ENCODE measurements around the gene TAMALIN. TPM values are rescaled to one million over a fixed set of nuclear protein-coding genes. Genes with fewer than 3 reads are reported as not detected.

TAMALIN gene
- total and polyA plus RNA-seq, 8 donors, result 2.7 to 61.3 (median 16.3) TPM; not detected in 1

DNA sequence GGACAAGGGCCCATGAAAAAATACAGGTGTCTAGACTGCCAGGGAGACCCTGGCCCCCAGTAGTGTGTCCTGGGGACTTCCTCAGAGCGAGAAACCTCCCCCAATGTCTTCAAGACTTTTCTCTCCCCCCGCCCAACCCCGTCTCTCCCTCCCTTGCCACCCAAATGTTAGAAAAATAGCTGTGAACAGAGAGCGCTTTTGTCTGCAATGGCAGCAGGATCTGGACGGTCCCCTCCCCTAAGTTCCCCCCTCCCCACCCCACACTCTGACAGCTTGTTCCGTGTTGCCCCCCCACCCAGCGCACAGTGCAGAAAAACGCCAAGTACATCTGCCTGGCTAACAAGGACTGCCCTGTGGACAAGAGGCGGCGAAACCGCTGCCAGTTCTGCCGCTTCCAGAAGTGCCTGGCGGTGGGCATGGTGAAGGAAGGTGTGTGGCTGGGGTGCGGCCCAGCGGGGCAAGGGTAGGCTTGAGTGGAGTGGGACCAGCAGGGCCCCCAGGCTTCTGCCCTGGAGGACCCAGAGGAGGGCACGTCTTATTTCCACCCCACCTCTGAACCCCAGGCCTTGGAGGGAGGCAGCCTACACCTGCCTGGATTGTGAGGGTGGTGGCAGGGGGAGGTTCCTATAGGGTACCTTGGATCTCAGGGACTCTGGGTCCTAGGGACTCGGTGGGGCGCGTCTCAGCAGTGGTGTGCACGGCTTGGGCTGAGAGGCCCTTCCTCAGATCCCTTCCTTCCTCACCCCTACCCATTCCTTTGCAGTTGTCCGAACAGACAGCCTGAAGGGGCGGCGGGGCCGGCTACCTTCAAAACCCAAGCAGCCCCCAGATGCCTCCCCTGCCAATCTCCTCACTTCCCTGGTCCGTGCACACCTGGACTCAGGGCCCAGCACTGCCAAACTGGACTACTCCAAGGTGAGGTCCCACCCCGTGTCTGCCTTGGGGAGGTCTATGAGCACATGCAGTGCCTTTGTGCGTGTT lies 49.3 kb downstream of the TAMALIN start:
- no peaks in the 10 kb centered on the region for H3K27me3 ChIP-seq
- peaks cover 38 to 60% (median 57%) of the 10 kb centered on the region in 4 donors for H3K36me3 ChIP-seq
- 84 to 93% (median 87%) methylated on average over 25 to 27 of the region's 27 CpGs for WGBS, 5 donors
- no peak for TF ChIP-seq CTCF (IDR thresholded peaks at IDR 0.05)
- no peak for TF ChIP-seq EP300 (IDR thresholded peaks at IDR 0.05)
- peak in 1 of 4 donors; percentile 18 for TF ChIP-seq POLR2A (IDR thresholded peaks at IDR 0.05)
- peak; percentile 36 to 82 (median 75) for TF ChIP-seq POLR2AphosphoS5 (IDR thresholded peaks at IDR 0.05)
- peaks cover 19 to 58% (median 33%) of the 10 kb centered on the region in 4 donors for H3K4me1 ChIP-seq
- peak overlapping the region in 1 of 4 donors; percentile 80 for H3K4me3 ChIP-seq
- H3K27ac ChIP-seq, result peak overlapping the region in 3 of 5 donors; percentile 25 to 100 (median 25)
- peak; percentile 43 to 56 for DNase-seq
- no peaks in the 10 kb centered on the region for H3K9me3 ChIP-seq
- intact Hi-C loops (cut with DNase I; ENCODE audit: low total_unique reads), result no loop called here

GRCh38 chr12:52056801-52057637 lies 50.3 kb downstream of the TAMALIN start:
- peak; percentile 44 to 52 for DNase-seq
- TF ChIP-seq EP300 (IDR thresholded peaks at IDR 0.05) (no peak), POLR2AphosphoS5 (IDR thresholded peaks at IDR 0.05) (peak in 2 of 3 donors; percentile 18 to 80), POLR2A (IDR thresholded peaks at IDR 0.05) (no peak)
- Histone ChIP-seq H3K27me3 (no peaks in the 10 kb centered on the region), H3K9me3 (no peaks in the 10 kb centered on the region), H3K36me3 (peaks cover 38 to 60% (median 57%) of the 10 kb centered on the region in 4 donors), H3K4me1 (peaks cover 25 to 51% (median 31%) of the 10 kb centered on the region in 4 donors), H3K4me3 (peak overlapping the region in 1 of 4 donors; percentile 80), H3K27ac (peak overlapping the region in 2 of 5 donors; percentile 24 to 100)
- WGBS, 5 donors, result 84 to 86% (median 85%) methylated on average over 19 to 23 of the region's 23 CpGs
- intact Hi-C loops (cut with DNase I; ENCODE audit: low total_unique reads), result no loop called here

GRCh38 chr12:52057638-52058576 lies 51.2 kb downstream of the TAMALIN start:
- WGBS, 5 donors, result 84 to 91% (median 88%) methylated on average over 14 of the region's 14 CpGs
- TF ChIP-seq POLR2A (IDR thresholded peaks at IDR 0.05) (peak in 1 of 4 donors; percentile 8), CTCF (IDR thresholded peaks at IDR 0.05) (no peak), POLR2AphosphoS5 (IDR thresholded peaks at IDR 0.05) (peak in 2 of 3 donors; percentile 3 to 29)

More at GRCh38 chr12:52057638-52058576, 51.2 kb downstream of the TAMALIN start:
- H3K4me1 ChIP-seq, result peaks cover 18 to 43% (median 24%) of the 10 kb centered on the region in 4 donors
- H3K27ac ChIP-seq, result peak overlapping the region in 1 of 5 donors; percentile 100
- no peaks in the 10 kb centered on the region for H3K9me3 ChIP-seq
- no peaks in the 10 kb centered on the region for H3K27me3 ChIP-seq
- no peak overlapping the region for H3K4me3 ChIP-seq
- no peak for DNase-seq
- intact Hi-C loops (cut with DNase I; ENCODE audit: low total_unique reads), result no loop called here
- peaks cover 38 to 60% (median 57%) of the 10 kb centered on the region in 4 donors for H3K36me3 ChIP-seq

All from stomach (tissue), 9 donors.